Stomach (tissue), 4 donors: ENCODE results near the gene FHAD1.

Experiments
- EP300 ChIP-seq: sonication (generic); formaldehyde crosslinking; IDR thresholded peaks from one replicate; pipeline ENCODE4 v1.6.1; 2017; ENCODE audit warnings: antibody characterized with exemption
- POLR2A ChIP-seq, 4 donors: fragments of 450-650 bp; IDR thresholded peaks; one replicate each; pipeline ENCODE4 v1.6.1; 2016; ENCODE audit warnings: antibody characterized with exemption in 4 of 4, control low read depth in 2 of 4, mild to moderate bottlenecking in 1 of 4, moderate library complexity in 1 of 4
- TF ChIP-seq, protein P1 (sequence below), 7 experiments: fragments of 450-650 bp in 4 of 7; fragments of 200-600 bp in 3 of 7; sonication (generic) in 3 of 7; IDR thresholded peaks; one replicate each; pipeline ENCODE4 v1.5.1; 2016 to 2019; ENCODE audit warnings: antibody characterized with exemption in 7 of 7, control low read depth in 2 of 7, mild to moderate bottlenecking in 1 of 7

DNA sequence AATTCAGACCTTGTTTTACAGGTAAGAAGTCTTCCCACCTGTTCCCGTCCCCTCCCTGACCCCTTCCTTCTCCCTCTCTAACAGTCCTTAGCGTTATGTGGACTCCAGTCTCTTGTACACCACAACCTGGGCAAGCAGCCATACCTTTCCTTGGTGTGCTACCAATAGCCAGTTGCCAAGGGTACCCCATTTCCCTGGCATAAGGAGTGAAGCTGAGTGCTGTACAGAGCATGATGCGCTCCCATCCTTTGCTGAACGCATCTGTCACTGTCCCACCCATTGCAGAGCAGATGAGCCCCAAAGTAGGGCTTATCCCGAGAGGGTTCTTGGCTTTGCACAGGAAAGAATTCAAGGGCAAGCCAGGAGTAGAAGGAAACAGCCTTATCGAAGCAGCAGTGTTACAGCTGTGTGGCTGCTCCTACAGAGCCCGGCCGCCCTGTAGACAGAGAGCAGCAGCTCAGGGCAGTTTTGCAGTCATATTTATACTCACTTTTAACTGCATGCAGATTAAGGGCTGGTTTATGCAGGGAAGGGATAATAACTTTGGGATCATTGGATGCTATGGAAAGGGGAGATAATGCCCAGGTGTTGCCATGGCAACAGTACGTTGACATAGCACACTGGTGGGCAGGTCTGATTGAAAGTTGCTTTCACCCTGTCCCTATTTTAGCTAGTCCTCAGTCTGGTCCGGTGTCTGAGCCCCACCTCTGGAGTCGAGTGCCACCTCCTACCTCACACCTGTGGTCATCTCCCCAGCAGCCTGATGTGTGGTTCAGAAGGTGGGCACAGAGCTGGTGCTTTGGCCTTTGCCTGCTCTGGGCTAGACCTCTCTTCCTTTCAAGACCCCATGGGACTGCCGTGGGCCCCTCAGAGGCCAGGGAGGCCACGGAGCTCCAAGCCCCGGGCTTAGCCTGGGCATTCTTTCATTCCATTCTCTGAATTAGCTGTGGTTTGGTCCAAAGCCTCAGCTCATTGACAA lies 5.1 kb downstream of the FHAD1 start:
- TF ChIP-seq, protein P1, sequence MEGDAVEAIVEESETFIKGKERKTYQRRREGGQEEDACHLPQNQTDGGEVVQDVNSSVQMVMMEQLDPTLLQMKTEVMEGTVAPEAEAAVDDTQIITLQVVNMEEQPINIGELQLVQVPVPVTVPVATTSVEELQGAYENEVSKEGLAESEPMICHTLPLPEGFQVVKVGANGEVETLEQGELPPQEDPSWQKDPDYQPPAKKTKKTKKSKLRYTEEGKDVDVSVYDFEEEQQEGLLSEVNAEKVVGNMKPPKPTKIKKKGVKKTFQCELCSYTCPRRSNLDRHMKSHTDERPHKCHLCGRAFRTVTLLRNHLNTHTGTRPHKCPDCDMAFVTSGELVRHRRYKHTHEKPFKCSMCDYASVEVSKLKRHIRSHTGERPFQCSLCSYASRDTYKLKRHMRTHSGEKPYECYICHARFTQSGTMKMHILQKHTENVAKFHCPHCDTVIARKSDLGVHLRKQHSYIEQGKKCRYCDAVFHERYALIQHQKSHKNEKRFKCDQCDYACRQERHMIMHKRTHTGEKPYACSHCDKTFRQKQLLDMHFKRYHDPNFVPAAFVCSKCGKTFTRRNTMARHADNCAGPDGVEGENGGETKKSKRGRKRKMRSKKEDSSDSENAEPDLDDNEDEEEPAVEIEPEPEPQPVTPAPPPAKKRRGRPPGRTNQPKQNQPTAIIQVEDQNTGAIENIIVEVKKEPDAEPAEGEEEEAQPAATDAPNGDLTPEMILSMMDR (IDR thresholded peaks at IDR 0.05), result no peak
- TF ChIP-seq EP300 (no peak), POLR2A (IDR thresholded peaks at IDR 0.05) (no peak)
